HG03558 (cell line): Measurements from ENCODE around the gene HMGN3.

Experiments
- ATAC-seq: cut with Tn5 transposase; IDR thresholded peaks from one replicate; pipeline ENCODE4 v1.9.1; 2021; ENCODE audit warnings: moderate number of reproducible peaks; ENCODE audit not compliant: unreplicated experiment; ENCODE audit errors: extremely low read depth

Gene HMGN3

GRCh38 chr6:79188885-79189480 is 45.5 kb downstream of the HMGN3 start:
- no peak for ATAC-seq

- no peak for ATAC-seq
Observed at GRCh38 chr6:79188107-79188506, 46.4 kb downstream of the HMGN3 start.

DNA sequence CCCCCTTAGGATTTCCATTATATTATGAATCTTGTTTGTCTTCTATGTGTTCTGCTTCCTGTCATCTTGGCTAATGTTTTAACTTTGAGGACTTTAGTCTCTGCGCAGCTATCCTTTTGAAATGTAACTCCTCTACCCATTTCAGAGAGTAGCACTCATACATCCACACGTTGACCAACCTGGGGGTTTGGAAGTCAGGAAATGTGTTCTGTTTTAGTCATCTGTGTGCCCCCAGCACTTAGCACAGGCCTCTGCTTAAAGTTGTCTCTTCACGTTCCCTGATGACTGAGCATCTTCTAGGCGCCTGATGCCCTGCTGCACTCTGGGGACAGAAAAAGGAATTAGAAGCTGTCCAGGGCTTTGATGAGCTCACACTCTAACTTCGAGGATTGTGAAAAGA is 47.9 kb downstream of the HMGN3 start:
- no peak for ATAC-seq

DNA sequence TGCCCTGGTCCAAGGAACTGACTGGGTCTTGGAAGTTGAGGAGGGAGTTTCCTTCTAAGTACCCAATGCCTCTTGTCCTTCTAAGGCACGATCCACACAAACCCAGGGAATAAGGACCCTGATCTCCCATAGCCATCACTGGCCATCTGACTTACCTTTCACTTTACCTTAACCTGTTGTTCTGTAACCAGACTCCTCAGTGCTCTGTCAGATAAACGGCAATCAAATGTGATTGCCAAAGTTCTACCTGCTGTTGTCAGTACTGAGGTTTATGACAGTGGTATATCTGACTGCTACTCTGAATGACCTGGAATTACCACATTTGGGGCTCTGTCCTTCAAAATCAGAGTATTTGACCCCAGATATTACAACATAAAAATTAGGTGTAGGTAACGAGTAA is 49.8 kb downstream of the HMGN3 start:
- no peak for ATAC-seq

DNA sequence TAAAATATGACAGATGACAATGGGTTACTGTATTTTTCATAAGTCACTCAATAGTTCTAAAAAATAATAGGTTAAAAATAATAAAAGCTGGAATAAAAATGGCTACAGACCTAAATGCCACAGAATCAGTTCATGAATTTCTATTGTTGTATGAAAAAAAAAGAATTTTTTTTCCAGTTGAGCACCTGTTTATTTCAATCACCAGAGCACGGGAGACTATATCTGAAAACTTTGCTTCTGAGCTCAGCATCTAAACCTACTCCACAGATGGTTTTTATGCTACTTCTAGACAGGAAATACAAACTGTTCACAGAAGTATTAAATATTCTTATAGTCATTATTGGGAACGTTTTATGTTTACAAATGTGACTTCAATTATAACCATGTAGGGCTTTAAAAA is 50.4 kb downstream of the HMGN3 start:
- no peak for ATAC-seq

GRCh38 chr6:79180052-79180451 is 54.4 kb downstream of the HMGN3 start:
- ATAC-seq = no peak

DNA sequence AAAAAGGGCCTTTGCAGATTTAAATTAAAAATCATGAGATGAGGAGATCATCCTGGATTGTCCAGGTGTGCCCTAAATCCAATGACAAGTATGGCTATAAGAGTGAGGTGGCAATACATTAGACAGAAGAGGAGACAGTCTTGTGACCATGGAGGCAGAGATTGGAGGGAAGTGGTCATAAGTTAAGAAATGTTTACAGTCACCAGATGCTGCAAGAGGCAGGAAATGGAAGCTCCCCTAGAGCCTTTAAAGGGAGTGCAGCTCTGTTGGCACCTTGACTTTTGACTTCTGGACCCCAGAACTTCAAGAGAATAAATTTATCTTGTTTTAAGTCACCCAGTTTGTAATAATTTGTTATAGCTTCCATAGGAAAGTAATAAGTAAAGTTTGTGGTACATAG is 61.1 kb downstream of the HMGN3 start:
- no peak for ATAC-seq

GRCh38 chr6:79170959-79171358 is 63.5 kb downstream of the HMGN3 start:
- no peak for ATAC-seq

DNA sequence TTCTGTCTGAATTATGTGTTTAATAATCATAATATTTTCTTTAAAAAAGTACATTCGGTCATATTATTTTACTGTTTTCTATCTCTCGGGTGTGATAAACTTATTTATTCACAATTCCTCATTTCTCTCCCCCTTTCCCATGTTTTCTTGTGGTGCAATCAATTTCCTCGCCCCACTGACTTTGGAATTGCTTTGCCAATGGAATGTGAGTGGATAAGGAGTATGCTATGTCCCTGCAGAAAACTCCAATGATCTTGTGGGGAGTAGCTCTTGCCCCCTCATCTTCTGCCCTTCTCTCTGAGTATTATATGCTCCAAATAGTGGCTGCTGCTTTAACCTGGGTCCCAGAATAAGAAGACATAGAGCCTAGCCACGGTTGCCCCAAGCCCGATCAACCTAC is 64.1 kb downstream of the HMGN3 start:
- ATAC-seq = no peak

GRCh38 chr6:79168695-79168980 is 65.8 kb downstream of the HMGN3 start:
- ATAC-seq = no peak

- ATAC-seq = no peak
Observed at GRCh38 chr6:79167931-79168694, 66.4 kb downstream of the HMGN3 start.

DNA sequence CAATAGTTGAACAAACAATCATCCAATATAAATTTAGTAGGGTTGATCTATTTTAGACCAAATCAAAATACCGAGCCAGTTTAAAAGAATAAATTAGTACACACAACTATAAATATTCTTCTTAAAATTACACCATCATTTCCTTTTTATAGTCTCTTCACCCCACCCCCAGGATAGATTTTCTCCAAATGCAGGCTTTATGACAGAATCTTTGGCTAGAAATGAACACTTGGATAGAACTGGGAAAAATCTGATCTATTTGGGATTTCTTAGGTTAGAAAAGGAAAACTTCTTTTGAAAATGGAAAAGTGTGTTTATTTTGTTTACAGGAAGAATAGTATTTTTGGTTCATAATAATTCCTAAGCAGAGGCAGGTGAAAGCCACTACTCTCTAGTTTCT is 74.6 kb downstream of the HMGN3 start:
- no peak for ATAC-seq

- ATAC-seq = no peak
Observed at GRCh38 chr6:79158856-79159516, 75.5 kb downstream of the HMGN3 start.

- ATAC-seq = no peak
Observed at GRCh38 chr6:79157961-79158644, 76.4 kb downstream of the HMGN3 start.

- ATAC-seq = no peak
Observed at GRCh38 chr6:79152269-79152737, 82.2 kb downstream of the HMGN3 start.
